Adipocyte (in vitro differentiated cells): ENCODE measurements around the gene RHBDF1.
A peak's percentile ranks its signal among the peaks of the same experiment; 100 is the strongest.

Experiments
- DNase-seq: peaks from one replicate; pipeline ENCODE4 v3.0.0-alpha.2; 2015; ENCODE audit warnings: low read depth
- H3K27me3 ChIP-seq: replicated peaks from 2 replicates; pipeline ENCODE4 v1.7.0; 2013; ENCODE audit warnings: mild to moderate bottlenecking, low read length, moderate library complexity; ENCODE audit not compliant: control insufficient read depth, insufficient read depth
- H3K36me3 ChIP-seq: 2 replicates; pipeline ENCODE4 v1.7.0; 2013; ENCODE audit warnings: low read length, mild to moderate bottlenecking, moderate library complexity; ENCODE audit not compliant: control insufficient read depth, insufficient read depth, severe bottlenecking
- H3K4me1 ChIP-seq: 2 replicates; pipeline ENCODE4 v1.7.0; 2013; ENCODE audit warnings: mild to moderate bottlenecking, low read length, moderate library complexity; ENCODE audit not compliant: control insufficient read depth, insufficient read depth
- H3K4me3 ChIP-seq: 2 replicates; pipeline ENCODE4 v1.7.0; 2013; ENCODE audit warnings: mild to moderate bottlenecking, low read length, moderate library complexity
- H3K9ac ChIP-seq: 2 replicates; pipeline ENCODE4 v1.7.0; 2013; ENCODE audit warnings: mild to moderate bottlenecking, low read length, moderate library complexity
- H3K9me3 ChIP-seq: 2 replicates; pipeline ENCODE4 v1.7.0; 2013; ENCODE audit warnings: mild to moderate bottlenecking, low read length, moderate library complexity; ENCODE audit not compliant: control insufficient read depth

Gene RHBDF1

GRCh38 chr16:91484-91883 lies 19.1 kb upstream of the RHBDF1 start:
- no peaks in the 10 kb centered on the region for H3K27me3 ChIP-seq
- peaks cover 47% of the 10 kb centered on the region for H3K36me3 ChIP-seq
- no peak overlapping the region for H3K4me3 ChIP-seq
- H3K4me1 ChIP-seq: no peaks in the 10 kb centered on the region
- no peaks in the 10 kb centered on the region for H3K9me3 ChIP-seq
- DNase-seq: no peak
- H3K9ac ChIP-seq: no peak overlapping the region

DNA sequence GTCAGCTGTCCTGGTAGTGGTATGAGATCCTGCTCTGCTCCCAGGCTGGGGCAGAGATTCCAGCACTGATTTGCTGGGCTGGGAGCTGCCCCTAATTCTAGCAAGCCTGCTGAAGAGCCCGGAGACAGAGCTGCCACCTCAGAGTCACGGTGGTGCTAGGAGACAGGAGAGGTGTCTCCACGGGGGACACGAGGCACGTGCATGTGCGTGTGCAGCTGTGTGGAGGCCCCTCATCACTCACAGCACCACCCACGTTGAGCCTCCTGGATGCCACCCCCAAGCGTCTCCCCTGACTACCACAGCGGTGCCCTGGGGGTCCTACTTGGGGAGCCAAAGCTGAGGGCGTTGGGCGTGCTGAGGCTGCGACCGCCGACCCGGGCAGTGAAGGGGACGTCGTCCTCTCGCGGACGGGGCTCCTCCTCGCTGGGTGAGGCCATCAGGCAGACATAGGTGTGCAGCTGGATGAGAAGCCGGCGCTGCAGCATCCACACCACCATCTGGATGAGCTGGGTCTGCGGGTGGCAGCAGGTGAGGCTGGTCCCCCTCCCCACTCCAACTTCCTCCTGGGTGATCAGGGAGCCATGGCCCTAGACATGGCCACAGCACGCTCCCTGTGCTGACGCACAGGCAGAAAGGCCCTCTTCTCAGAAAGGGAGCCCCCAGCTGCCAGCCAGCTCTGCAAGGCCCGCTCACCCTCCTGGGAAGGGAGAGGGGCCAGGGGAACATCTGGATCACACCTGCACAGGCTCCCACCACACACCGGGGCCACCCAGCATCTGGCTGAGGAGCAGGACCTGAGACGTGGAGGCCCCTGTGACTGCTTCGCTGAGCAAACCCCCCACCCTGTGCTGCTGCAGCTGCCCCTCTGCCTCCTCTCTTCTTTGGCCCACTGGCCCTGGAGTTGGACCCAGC lies 17.2 kb upstream of the RHBDF1 start:
- no peak overlapping the region for H3K9ac ChIP-seq
- peaks cover 9% of the 10 kb centered on the region for H3K4me1 ChIP-seq
- no peak overlapping the region for H3K4me3 ChIP-seq
- peaks cover 52% of the 10 kb centered on the region for H3K36me3 ChIP-seq
- no peak for DNase-seq
- H3K27me3 ChIP-seq: no peaks in the 10 kb centered on the region
- H3K9me3 ChIP-seq: no peaks in the 10 kb centered on the region

DNA sequence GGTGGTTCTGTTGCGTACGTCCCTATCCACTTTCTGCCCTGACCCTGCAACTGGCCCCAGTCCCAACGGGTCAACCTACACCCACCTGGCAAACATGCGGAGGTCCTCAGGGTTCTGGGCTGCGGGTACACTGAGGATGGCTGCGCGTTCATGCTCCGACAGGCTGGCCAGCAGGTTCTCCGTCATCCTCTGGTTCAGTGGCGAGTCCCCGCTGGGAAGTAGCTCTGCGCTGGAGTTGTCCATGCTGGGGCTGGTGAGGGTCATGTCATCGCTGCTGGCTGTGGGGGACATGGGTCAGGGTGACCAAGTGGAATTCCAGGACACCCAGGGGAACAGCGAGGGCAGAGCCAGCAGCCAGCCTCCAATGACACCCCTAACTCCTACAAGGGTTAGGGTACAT lies 16.2 kb upstream of the RHBDF1 start:
- no peak for DNase-seq
- no peaks in the 10 kb centered on the region for H3K9me3 ChIP-seq
- H3K4me3 ChIP-seq: no peak overlapping the region
- H3K4me1 ChIP-seq: peaks cover 19% of the 10 kb centered on the region
- H3K9ac ChIP-seq: no peak overlapping the region
- H3K27me3 ChIP-seq: no peaks in the 10 kb centered on the region
- peaks cover 54% of the 10 kb centered on the region for H3K36me3 ChIP-seq

DNA sequence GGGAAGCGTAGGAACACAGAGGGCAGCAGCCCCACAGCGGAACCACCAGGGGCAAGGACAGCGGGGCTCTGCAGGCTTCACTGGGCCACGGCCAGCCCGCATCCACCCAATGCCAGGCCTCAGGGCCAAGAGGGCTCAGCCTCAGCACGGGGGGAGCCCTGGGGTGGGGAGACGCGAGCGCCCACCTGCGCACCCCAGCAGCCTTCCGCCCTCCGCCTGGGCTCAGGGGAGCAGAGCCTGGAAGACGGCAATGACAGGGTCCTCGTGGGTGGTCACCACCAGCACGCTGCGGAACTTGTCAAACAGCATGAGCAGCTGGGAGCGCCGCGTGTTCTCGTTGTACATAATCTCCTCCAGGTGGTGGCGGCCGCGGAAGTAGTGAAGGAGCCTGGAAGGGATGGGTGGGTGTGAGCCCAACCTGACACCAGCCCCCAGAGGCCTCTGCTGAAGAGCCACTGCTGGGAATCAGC lies 14.1 kb upstream of the RHBDF1 start:
- Histone ChIP-seq H3K9me3 (no peaks in the 10 kb centered on the region), H3K27me3 (no peaks in the 10 kb centered on the region), H3K36me3 (peaks cover 58% of the 10 kb centered on the region), H3K4me1 (peaks cover 20% of the 10 kb centered on the region), H3K9ac (no peak overlapping the region), H3K4me3 (no peak overlapping the region)
- no peak for DNase-seq

GRCh38 chr16:85865-86264 lies 13.4 kb upstream of the RHBDF1 start:
- Histone ChIP-seq H3K27me3 (no peaks in the 10 kb centered on the region), H3K4me3 (no peak overlapping the region), H3K4me1 (peaks cover 22% of the 10 kb centered on the region), H3K36me3 (peaks cover 61% of the 10 kb centered on the region), H3K9ac (peak overlapping the region; percentile 52), H3K9me3 (no peaks in the 10 kb centered on the region)
- no peak for DNase-seq

- Histone ChIP-seq H3K4me3 (no peak overlapping the region), H3K9me3 (no peaks in the 10 kb centered on the region), H3K9ac (peak overlapping the region; percentile 52), H3K4me1 (peaks cover 25% of the 10 kb centered on the region), H3K36me3 (peaks cover 62% of the 10 kb centered on the region), H3K27me3 (no peaks in the 10 kb centered on the region)
- DNase-seq: no peak
Observed at GRCh38 chr16:85407-85782, 13.0 kb upstream of the RHBDF1 start.

GRCh38 chr16:84718-85406 lies 12.4 kb upstream of the RHBDF1 start:
- H3K9ac ChIP-seq: peak overlapping the region; percentile 52
- no peaks in the 10 kb centered on the region for H3K9me3 ChIP-seq
- no peak overlapping the region for H3K4me3 ChIP-seq
- H3K27me3 ChIP-seq: no peaks in the 10 kb centered on the region
- peaks cover 25% of the 10 kb centered on the region for H3K4me1 ChIP-seq
- peak; percentile 87 for DNase-seq
- H3K36me3 ChIP-seq: peaks cover 62% of the 10 kb centered on the region

DNA sequence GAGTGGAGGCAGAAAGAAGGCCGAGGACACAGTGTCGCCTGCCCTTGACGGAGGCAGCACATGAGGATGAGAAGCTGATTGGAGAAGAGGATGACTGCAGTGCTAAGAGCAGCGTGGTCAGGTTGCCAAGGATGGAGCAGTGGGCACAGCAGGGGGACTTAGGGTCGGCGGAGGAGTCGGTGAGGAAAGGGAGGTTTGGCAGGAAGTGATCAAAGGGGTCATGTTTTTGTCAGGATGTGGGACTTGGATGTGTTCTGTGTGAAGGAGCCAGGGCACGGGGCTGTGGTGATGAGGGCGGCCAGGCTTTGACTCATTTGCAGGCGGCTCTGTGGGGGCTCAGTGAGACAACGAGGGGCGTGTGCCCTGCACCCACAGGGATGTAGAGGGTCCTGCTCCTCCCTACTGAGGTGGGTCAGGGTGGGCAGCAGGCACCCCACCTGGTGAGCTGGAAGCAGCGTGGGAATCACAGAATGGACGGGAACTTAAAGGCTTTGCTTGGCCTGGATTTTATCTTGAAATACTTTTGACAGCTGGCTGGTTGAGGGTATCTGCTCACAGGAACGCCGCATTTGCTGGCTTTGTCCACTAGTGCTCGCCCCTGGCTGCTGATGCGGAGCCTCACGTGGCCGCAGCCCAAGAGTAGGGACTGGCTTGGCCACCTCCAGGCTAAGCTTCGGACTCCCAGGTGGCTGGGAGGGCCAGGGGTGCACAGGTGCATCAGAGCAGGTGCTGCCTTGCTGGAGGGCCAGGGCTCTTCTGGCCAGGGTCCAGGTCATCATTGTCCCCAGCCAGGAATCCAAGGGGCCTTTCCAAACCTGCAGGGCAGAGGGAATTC lies 11.6 kb upstream of the RHBDF1 start:
- Histone ChIP-seq H3K36me3 (peaks cover 60% of the 10 kb centered on the region), H3K9ac (peak overlapping the region; percentile 52), H3K4me3 (no peak overlapping the region), H3K4me1 (peaks cover 31% of the 10 kb centered on the region), H3K9me3 (no peaks in the 10 kb centered on the region), H3K27me3 (no peaks in the 10 kb centered on the region)
- DNase-seq: no peak

DNA sequence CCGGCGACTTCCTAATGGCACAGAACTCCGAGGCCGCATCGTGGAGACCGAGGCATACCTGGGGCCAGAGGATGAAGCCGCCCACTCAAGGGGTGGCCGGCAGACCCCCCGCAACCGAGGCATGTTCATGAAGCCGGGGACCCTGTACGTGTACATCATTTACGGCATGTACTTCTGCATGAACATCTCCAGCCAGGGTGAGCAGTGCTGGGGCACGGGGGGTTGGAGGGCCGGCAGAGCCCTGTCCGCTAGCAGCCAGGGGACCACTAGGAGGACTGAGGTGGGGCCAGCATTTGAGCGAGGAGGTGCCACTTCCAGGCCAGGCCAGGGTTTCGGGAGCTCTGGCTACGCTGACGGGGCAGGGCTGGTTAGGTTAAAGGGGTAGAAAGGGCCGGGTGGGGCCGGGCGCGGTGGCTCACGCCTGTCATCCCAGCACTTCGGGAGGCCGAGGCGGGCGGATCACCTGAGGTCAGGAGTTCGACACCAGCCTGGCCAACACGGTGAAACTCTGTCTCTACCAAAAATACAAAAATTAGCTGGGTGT lies 10.7 kb upstream of the RHBDF1 start:
- Histone ChIP-seq H3K9ac (no peak overlapping the region), H3K36me3 (peaks cover 52% of the 10 kb centered on the region), H3K27me3 (no peaks in the 10 kb centered on the region), H3K9me3 (no peaks in the 10 kb centered on the region), H3K4me3 (no peak overlapping the region), H3K4me1 (peaks cover 37% of the 10 kb centered on the region)
- DNase-seq: no peak

- H3K27me3 ChIP-seq: no peaks in the 10 kb centered on the region
- no peaks in the 10 kb centered on the region for H3K9me3 ChIP-seq
- no peak for DNase-seq
- H3K4me3 ChIP-seq: peak overlapping the region; percentile 95
- peak overlapping the region; percentile 98 for H3K9ac ChIP-seq
- peaks cover 25% of the 10 kb centered on the region for H3K36me3 ChIP-seq
- H3K4me1 ChIP-seq: peaks cover 50% of the 10 kb centered on the region
Observed at GRCh38 chr16:79151-80054, 7.0 kb upstream of the RHBDF1 start.
